ENCODE data around the gene SPSB3. TPM values are rescaled to one million over a fixed set of nuclear protein-coding genes. Genes with fewer than 3 reads are reported as not detected.

Gene SPSB3
- total and polyA plus RNA-seq, 2 experiments from 2014 or later: 27.1 to 34.7 TPM

DNA sequence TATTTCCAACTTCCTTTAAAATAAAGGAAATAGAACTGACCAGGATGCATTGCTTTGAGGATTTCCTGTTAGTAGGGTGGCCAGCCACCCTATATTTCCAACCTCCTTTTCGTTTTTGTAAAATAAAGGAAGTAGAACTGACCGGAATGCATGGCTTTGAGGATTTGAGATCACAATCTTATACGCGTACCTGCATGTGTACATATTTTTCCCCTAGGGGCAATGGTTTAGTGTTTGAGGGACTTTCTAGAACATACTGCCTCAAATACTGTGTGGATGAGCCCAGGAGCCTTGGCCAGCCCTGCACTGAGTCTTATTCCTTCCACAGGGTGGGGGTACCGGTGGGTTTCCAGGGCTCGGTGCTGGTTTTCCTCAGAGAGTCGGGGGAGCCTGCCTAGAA lies 50.8 kb downstream of the SPSB3 start:
- H2AFZ ChIP-seq: no peak overlapping the region
- Mint-ChIP-seq H3K4me3 (no peak overlapping the region), H3K27ac (no peak overlapping the region), H3K27me3 (ENCODE audit: insufficient read depth, low read depth, poor library complexity) (peaks cover 10% of the 10 kb centered on the region), H3K4me1 (no peaks in the 10 kb centered on the region), H3K36me3 (ENCODE audit: low read depth) (peaks cover 30% of the 10 kb centered on the region), H3K9me3 (peaks cover 3% of the 10 kb centered on the region; the same call in 1 of the 3 replicates)
- H3K27ac ChIP-seq (ENCODE audit: low read depth): no peak overlapping the region
- no peaks in the 10 kb centered on the region for H3K4me1 ChIP-seq (ENCODE audit: insufficient read depth)
- ATAC-seq (no peak), DNase-seq (ENCODE audit: low spot score) (no peak)
- TF ChIP-seq EZH2phosphoT487 (IDR thresholded peaks at IDR 0.05; ENCODE audit: unreplicated experiment) (no peak), ZNF114 (CRISPR knock-in tag; IDR thresholded peaks at IDR 0.05) (no peak), JUNB (IDR thresholded peaks at IDR 0.05; ENCODE audit: unreplicated experiment) (no peak), CTCF (conservative IDR thresholded peaks at IDR 0.05; ENCODE audit: low read depth in 2 of 2) (no peak)
- TF ChIP-seq, protein P1, sequence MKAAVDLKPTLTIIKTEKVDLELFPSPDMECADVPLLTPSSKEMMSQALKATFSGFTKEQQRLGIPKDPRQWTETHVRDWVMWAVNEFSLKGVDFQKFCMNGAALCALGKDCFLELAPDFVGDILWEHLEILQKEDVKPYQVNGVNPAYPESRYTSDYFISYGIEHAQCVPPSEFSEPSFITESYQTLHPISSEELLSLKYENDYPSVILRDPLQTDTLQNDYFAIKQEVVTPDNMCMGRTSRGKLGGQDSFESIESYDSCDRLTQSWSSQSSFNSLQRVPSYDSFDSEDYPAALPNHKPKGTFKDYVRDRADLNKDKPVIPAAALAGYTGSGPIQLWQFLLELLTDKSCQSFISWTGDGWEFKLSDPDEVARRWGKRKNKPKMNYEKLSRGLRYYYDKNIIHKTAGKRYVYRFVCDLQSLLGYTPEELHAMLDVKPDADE (IDR thresholded peaks at IDR 0.05): no peak
- no peak overlapping the region for H3K4me3 ChIP-seq
- H3K36me3 ChIP-seq (ENCODE audit: insufficient read depth): no peaks in the 10 kb centered on the region
- no peaks in the 10 kb centered on the region for H3K9me2 ChIP-seq (ENCODE audit: insufficient read depth)
- no peaks in the 10 kb centered on the region for H3K27me3 ChIP-seq (ENCODE audit: insufficient read depth)
- H3F3A ChIP-seq (replicated peaks; ENCODE audit: low read depth): peaks cover 18% of the 10 kb centered on the region
- H3K79me2 ChIP-seq (replicated peaks; ENCODE audit: insufficient read depth): no peaks in the 10 kb centered on the region
- no peaks in the 10 kb centered on the region for H4K20me1 ChIP-seq (replicated peaks; ENCODE audit: insufficient read depth)
- no peak overlapping the region for H3K4me2 ChIP-seq

- Mint-ChIP-seq H3K36me3 (ENCODE audit: low read depth) (peaks cover 30% of the 10 kb centered on the region), H3K4me1 (no peaks in the 10 kb centered on the region), H3K27me3 (ENCODE audit: insufficient read depth, low read depth, poor library complexity) (peaks cover 10% of the 10 kb centered on the region), H3K9me3 (peaks cover 3% of the 10 kb centered on the region; the same call in 1 of the 3 replicates), H3K4me3 (no peak overlapping the region), H3K27ac (no peak overlapping the region)
- DNase-seq (ENCODE audit: low spot score) (no peak), ATAC-seq (no peak)
- H3K4me3 ChIP-seq: no peak overlapping the region
- no peak overlapping the region for H3K4me2 ChIP-seq
- no peaks in the 10 kb centered on the region for H3K36me3 ChIP-seq (ENCODE audit: insufficient read depth)
- no peaks in the 10 kb centered on the region for H3K4me1 ChIP-seq (ENCODE audit: insufficient read depth)
- H4K20me1 ChIP-seq (replicated peaks; ENCODE audit: insufficient read depth): no peaks in the 10 kb centered on the region; the same call in 1 of the 2 replicates
- no peaks in the 10 kb centered on the region for H3K79me2 ChIP-seq (replicated peaks; ENCODE audit: insufficient read depth)
- H3K9me2 ChIP-seq (ENCODE audit: insufficient read depth): no peaks in the 10 kb centered on the region
- no peak overlapping the region for H2AFZ ChIP-seq
- H3K27ac ChIP-seq (ENCODE audit: low read depth): no peak overlapping the region
- H3K27me3 ChIP-seq (ENCODE audit: insufficient read depth): no peaks in the 10 kb centered on the region
- peaks cover 12% of the 10 kb centered on the region for H3F3A ChIP-seq (replicated peaks; ENCODE audit: low read depth)
- TF ChIP-seq REST (IDR thresholded peaks at IDR 0.05; ENCODE audit: unreplicated experiment) (no peak), EZH2 (IDR thresholded peaks at IDR 0.05; ENCODE audit: low read depth, unreplicated experiment) (no peak), JUNB (IDR thresholded peaks at IDR 0.05; ENCODE audit: unreplicated experiment) (no peak), EZH2phosphoT487 (IDR thresholded peaks at IDR 0.05; ENCODE audit: unreplicated experiment) (no peak), POLR2AphosphoS5 (IDR thresholded peaks at IDR 0.05; ENCODE audit: low read depth) (no peak)
- TF ChIP-seq, protein P2, sequence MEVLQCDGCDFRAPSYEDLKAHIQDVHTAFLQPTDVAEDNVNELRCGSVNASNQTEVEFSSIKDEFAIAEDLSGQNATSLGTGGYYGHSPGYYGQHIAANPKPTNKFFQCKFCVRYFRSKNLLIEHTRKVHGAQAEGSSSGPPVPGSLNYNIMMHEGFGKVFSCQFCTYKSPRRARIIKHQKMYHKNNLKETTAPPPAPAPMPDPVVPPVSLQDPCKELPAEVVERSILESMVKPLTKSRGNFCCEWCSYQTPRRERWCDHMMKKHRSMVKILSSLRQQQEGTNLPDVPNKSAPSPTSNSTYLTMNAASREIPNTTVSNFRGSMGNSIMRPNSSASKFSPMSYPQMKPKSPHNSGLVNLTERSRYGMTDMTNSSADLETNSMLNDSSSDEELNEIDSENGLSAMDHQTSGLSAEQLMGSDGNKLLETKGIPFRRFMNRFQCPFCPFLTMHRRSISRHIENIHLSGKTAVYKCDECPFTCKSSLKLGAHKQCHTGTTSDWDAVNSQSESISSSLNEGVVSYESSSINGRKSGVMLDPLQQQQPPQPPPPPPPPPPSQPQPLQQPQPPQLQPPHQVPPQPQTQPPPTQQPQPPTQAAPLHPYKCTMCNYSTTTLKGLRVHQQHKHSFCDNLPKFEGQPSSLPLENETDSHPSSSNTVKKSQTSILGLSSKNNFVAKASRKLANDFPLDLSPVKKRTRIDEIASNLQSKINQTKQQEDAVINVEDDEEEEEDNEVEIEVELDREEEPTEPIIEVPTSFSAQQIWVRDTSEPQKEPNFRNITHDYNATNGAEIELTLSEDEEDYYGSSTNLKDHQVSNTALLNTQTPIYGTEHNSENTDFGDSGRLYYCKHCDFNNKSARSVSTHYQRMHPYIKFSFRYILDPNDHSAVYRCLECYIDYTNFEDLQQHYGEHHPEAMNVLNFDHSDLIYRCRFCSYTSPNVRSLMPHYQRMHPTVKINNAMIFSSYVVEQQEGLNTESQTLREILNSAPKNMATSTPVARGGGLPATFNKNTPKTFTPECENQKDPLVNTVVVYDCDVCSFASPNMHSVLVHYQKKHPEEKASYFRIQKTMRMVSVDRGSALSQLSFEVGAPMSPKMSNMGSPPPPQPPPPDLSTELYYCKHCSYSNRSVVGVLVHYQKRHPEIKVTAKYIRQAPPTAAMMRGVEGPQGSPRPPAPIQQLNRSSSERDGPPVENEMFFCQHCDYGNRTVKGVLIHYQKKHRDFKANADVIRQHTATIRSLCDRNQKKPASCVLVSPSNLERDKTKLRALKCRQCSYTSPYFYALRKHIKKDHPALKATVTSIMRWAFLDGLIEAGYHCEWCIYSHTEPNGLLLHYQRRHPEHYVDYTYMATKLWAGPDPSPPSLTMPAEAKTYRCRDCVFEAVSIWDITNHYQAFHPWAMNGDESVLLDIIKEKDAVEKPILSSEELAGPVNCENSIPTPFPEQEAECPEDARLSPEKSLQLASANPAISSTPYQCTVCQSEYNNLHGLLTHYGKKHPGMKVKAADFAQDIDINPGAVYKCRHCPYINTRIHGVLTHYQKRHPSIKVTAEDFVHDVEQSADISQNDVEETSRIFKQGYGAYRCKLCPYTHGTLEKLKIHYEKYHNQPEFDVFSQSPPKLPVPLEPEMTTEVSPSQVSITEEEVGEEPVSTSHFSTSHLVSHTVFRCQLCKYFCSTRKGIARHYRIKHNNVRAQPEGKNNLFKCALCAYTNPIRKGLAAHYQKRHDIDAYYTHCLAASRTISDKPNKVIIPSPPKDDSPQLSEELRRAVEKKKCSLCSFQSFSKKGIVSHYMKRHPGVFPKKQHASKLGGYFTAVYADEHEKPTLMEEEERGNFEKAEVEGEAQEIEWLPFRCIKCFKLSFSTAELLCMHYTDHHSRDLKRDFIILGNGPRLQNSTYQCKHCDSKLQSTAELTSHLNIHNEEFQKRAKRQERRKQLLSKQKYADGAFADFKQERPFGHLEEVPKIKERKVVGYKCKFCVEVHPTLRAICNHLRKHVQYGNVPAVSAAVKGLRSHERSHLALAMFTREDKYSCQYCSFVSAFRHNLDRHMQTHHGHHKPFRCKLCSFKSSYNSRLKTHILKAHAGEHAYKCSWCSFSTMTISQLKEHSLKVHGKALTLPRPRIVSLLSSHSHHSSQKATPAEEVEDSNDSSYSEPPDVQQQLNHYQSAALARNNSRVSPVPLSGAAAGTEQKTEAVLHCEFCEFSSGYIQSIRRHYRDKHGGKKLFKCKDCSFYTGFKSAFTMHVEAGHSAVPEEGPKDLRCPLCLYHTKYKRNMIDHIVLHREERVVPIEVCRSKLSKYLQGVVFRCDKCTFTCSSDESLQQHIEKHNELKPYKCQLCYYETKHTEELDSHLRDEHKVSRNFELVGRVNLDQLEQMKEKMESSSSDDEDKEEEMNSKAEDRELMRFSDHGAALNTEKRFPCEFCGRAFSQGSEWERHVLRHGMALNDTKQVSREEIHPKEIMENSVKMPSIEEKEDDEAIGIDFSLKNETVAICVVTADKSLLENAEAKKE (CRISPR knock-in tag; IDR thresholded peaks at IDR 0.05): no peak
These were observed 51.3 kb downstream of the SPSB3 start for GRCh38 chr16:1731073-1731472.

All from GM23338 (cell line).